Upper lobe of right lung (tissue), 1 donor: ENCODE data around the gene PARD3. TPM values are rescaled to one million over a fixed set of nuclear protein-coding genes. Genes with fewer than 3 reads are reported as not detected.
A peak's percentile ranks its signal among the peaks of the same experiment; 100 is the strongest.

Source experiments
- ATAC-seq: fragments of 200-7000 bp; cut with Tn5 transposase; one replicate; pipeline ENCODE4 v1.9.1; 2020; ENCODE audit warnings: mild to moderate bottlenecking, moderate library complexity
- DNase-seq: peaks from one replicate; pipeline ENCODE4 v3.0.0-alpha.2; 2020
- H3K27ac ChIP-seq: fragments of 200-600 bp; one replicate; pipeline ENCODE4 v1.8.0; 2022
- H3K27me3 ChIP-seq: fragments of 200-600 bp; one replicate; pipeline ENCODE4 v1.8.0; 2022; ENCODE audit warnings: mild to moderate bottlenecking
- H3K36me3 ChIP-seq: fragments of 200-600 bp; one replicate; pipeline ENCODE4 v1.8.0; 2022
- H3K4me1 ChIP-seq: fragments of 200-600 bp; one replicate; pipeline ENCODE4 v1.8.0; 2022
- H3K4me3 ChIP-seq: fragments of 200-600 bp; one replicate; pipeline ENCODE4 v1.8.0; 2022; ENCODE audit warnings: mild to moderate bottlenecking
- H3K9me3 ChIP-seq: fragments of 200-600 bp; one replicate; pipeline ENCODE4 v1.8.0; 2022
- intact Hi-C: fragments of 100-400 bp; cut with DNase I; formaldehyde crosslinking; loops from one replicate; pipeline ENCODE4 v1.11.0; 2022
- total RNA-seq: library from RNA; stranded (reverse); fragmentation: NEBNext Ultra II Directional; extraction: Animal tissue kit (Norgen Biotek cat#: 25700); gene quantifications from one replicate; pipeline ENCODE4 v1.2.1, GENCODE V29; 2021
- TF ChIP-seq, protein P1 (sequence below): fragments of 200-600 bp; IDR thresholded peaks from one replicate; pipeline ENCODE4 v1.8.0; 2022; ENCODE audit warnings: antibody characterized with exemption
- donor health status: DM: no; HTN: yes; CAD: no; lungs with severe emphysema.

Gene PARD3
- total RNA-seq, 1 donor from 2014 or later = 38.5 TPM

DNA sequence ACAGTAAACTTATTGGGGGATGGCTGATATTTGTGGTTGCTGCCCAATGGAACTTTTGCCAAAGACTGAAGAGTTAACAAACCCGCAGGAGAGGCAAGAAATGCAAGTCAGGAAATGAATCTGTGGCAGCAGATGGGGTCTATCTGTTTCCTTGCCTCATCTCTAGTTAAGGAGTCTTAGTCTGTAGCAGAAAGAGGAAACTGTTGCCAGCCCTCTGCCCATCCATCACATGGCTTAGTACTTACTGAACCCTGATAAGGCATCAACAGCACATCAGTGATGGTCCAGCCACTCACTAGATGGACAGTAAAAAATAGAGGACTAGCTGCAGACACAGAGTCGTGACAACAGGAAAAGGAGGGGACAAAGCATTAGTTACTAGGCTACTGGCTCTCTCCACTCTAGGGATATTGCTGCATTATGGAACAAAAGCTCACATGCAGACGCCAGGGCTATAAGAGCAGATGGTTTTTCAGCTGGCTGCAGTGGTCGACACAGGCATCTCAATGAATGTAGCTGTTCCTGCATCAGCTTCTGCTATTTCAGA is 614.7 kb downstream of the PARD3 start:
- no peaks in the 10 kb centered on the region for H3K36me3 ChIP-seq
- DNase-seq (no peak), ATAC-seq (peak; percentile 64)
- TF ChIP-seq, protein P1, sequence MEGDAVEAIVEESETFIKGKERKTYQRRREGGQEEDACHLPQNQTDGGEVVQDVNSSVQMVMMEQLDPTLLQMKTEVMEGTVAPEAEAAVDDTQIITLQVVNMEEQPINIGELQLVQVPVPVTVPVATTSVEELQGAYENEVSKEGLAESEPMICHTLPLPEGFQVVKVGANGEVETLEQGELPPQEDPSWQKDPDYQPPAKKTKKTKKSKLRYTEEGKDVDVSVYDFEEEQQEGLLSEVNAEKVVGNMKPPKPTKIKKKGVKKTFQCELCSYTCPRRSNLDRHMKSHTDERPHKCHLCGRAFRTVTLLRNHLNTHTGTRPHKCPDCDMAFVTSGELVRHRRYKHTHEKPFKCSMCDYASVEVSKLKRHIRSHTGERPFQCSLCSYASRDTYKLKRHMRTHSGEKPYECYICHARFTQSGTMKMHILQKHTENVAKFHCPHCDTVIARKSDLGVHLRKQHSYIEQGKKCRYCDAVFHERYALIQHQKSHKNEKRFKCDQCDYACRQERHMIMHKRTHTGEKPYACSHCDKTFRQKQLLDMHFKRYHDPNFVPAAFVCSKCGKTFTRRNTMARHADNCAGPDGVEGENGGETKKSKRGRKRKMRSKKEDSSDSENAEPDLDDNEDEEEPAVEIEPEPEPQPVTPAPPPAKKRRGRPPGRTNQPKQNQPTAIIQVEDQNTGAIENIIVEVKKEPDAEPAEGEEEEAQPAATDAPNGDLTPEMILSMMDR = no peak
- no peak overlapping the region for H3K4me3 ChIP-seq
- peaks cover 12% of the 10 kb centered on the region for H3K4me1 ChIP-seq
- intact Hi-C loops = no loop called here
- no peaks in the 10 kb centered on the region for H3K9me3 ChIP-seq
- no peaks in the 10 kb centered on the region for H3K27me3 ChIP-seq
- H3K27ac ChIP-seq = no peak overlapping the region

DNA sequence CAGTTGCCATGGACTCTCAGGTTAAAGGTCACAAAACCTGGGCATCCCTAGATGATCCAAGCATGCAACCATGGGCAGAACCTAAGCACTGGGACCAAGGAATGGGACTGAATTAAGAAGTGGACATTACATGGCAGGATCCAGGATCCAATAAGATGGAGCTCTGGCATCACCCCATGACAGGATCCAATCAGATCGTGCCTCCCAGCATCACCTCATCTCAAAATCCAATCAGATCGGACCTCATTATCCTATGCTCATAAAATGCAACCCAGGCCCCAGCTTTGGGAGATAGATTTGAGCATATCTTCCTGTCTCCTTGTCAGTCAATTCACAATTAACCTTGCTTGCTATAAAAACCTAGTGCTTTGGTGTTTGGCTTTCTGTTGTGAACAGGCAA is 616.1 kb downstream of the PARD3 start:
- intact Hi-C loops = no loop called here
- ATAC-seq (no peak), DNase-seq (no peak)
- H3K27ac ChIP-seq = no peak overlapping the region
- H3K4me1 ChIP-seq = peaks cover 18% of the 10 kb centered on the region
- H3K9me3 ChIP-seq = no peaks in the 10 kb centered on the region
- TF ChIP-seq, protein P1 = no peak
- no peaks in the 10 kb centered on the region for H3K36me3 ChIP-seq
- H3K4me3 ChIP-seq = no peak overlapping the region
- H3K27me3 ChIP-seq = no peaks in the 10 kb centered on the region

DNA sequence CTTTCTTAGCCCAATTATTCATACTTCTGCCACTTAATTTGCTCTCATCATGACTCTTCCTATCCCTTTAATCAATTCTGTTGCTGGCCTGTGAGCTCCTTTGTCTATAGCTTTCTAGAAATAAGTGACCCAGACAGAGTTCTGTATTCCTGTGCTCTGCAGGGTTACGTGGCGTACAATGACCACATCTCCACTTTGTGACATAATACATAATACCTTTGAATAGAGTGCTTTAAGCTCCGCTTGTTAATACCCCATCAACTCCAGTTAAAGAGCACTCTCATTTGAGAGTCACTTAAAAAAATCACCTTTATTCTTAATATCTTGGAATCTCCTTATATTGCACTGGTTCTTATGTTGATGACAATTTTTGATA is 619.0 kb downstream of the PARD3 start:
- no peak for ATAC-seq
- Histone ChIP-seq H3K36me3 (no peaks in the 10 kb centered on the region), H3K27ac (peak overlapping the region; percentile 4), H3K4me3 (no peak overlapping the region), H3K27me3 (no peaks in the 10 kb centered on the region), H3K9me3 (no peaks in the 10 kb centered on the region), H3K4me1 (peaks cover 18% of the 10 kb centered on the region)
- TF ChIP-seq, protein P1 = no peak
- no peak for DNase-seq
- intact Hi-C loops = no loop called here

DNA sequence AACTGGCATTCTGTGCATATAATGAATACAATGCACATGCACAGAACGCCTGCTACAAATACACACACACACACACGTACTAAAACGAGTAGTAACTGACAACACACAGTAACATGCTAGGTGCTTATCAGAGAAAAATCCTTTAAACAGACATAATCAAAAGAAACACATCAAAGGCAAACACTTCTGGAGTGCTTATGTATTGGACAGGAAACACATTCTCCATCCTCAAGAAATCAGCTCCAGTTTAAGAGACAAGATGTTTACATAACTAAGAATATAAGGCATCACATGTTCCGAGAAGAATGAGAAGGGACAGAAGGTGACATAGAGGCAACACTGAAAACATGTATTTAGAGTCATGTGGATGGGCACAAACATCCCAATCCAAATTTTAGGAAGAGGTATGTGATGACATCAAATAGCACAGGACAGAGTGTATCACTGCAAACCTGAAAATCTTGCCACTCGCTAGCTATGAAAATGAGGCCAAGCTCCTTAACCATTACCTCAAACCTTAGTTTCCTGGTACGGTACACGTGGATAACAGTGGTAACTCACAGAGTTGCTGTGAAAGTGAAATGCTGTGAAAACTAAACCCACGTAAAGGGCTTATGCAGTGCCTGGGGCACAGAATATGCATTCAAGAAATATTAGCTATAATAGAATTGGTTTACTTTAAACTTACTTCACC is 619.6 kb downstream of the PARD3 start:
- intact Hi-C loops = no loop called here
- peak; percentile 55 for ATAC-seq
- H3K27me3 ChIP-seq = no peaks in the 10 kb centered on the region
- H3K4me3 ChIP-seq = no peak overlapping the region
- TF ChIP-seq, protein P1 = no peak
- no peak for DNase-seq
- no peaks in the 10 kb centered on the region for H3K9me3 ChIP-seq
- no peaks in the 10 kb centered on the region for H3K36me3 ChIP-seq
- H3K27ac ChIP-seq = peak overlapping the region; percentile 4
- H3K4me1 ChIP-seq = peaks cover 15% of the 10 kb centered on the region

DNA sequence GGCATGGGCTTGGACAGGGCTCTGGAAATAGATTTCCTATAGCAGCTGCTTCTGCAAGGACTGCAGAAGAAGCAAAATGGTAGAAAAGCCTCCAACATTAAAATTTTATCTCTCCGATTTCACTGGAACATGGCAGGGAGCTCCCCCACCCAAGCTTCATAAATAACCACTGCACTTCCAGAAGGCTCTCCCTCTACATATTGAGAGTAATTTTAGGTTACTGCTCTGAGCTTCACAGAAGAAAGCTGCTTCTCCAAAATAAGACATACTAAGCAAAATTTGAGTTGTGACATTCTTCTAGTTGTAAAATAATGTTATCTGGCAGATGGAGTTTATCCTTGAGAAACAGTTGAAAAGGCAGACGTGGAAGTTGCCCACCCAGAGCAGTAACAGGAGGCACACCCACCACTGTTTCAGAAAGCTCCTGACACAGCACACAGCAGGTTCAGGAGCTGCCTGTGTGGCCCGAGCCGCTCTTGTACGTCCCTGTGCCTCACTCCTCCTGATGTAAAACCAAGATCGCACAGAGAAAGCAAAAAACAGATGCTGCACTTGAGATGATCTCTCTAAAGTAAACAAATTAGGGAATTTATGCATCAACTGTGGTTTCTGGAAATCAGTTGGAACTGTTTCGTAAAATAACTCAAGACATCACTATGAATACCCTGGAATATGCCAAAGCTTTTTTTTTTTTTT is 621.0 kb downstream of the PARD3 start:
- Histone ChIP-seq H3K27ac (no peak overlapping the region), H3K4me1 (peaks cover 13% of the 10 kb centered on the region), H3K4me3 (no peak overlapping the region), H3K27me3 (no peaks in the 10 kb centered on the region), H3K36me3 (no peaks in the 10 kb centered on the region), H3K9me3 (no peaks in the 10 kb centered on the region)
- no peak for DNase-seq
- intact Hi-C loops = no loop called here
- ATAC-seq = no peak
- TF ChIP-seq, protein P1 = no peak
